Natural killer cell (primary cell): ENCODE data around the gene LCP2. TPM values are rescaled to one million over a fixed set of nuclear protein-coding genes. Genes with fewer than 3 reads are reported as not detected.
A peak's percentile ranks its signal among the peaks of the same experiment; 100 is the strongest.

Experiments
- ATAC-seq, 3 donors: fragments of 150-1000 bp in 2 of 3; fragments of 200-7000 bp in 1 of 3; cut with Tn5 transposase; 1 replicate in 1 of 3; 2 replicates in 2 of 3; pipeline ENCODE4 v1.10.0; 2021; ENCODE audit warnings: mild to moderate bottlenecking in 2 of 3, moderate library complexity in 2 of 3
- DNase-seq, 2 donors: peaks; one replicate each; pipeline versions ENCODE4 v3.0.0 to v3.0.0-alpha.2; 2013 to 2021; ENCODE audit warnings: mixed read lengths in 1 of 2
- H3K27ac ChIP-seq: one replicate; pipeline ENCODE4 v1.5.1; 2013; ENCODE audit warnings: mild to moderate bottlenecking, low read length
- H3K27me3 ChIP-seq: one replicate; pipeline ENCODE4 v1.6.1; 2013; ENCODE audit warnings: low read length; ENCODE audit not compliant: control insufficient read depth, insufficient read depth
- H3K36me3 ChIP-seq: one replicate; pipeline ENCODE4 v1.6.1; 2013; ENCODE audit warnings: low read length; ENCODE audit not compliant: control insufficient read depth, insufficient read depth
- H3K4me1 ChIP-seq: one replicate; pipeline ENCODE4 v1.6.1; 2013; ENCODE audit warnings: low read length; ENCODE audit not compliant: control insufficient read depth, insufficient read depth
- H3K4me3 ChIP-seq: one replicate; pipeline ENCODE4 v1.5.1; 2013; ENCODE audit warnings: low read length
- H3K9me3 ChIP-seq: one replicate; pipeline ENCODE4 v1.6.1; 2013; ENCODE audit warnings: low read length; ENCODE audit not compliant: control insufficient read depth, insufficient read depth
- H3K27ac Mint-ChIP-seq, 2 donors: one replicate each; pipeline ENCODE4 v1.8.0; 2022; ENCODE audit warnings: mild to moderate bottlenecking in 2 of 2, mixed read lengths in 2 of 2, moderate library complexity in 1 of 2
- H3K27me3 Mint-ChIP-seq, 2 donors: one replicate each; pipeline ENCODE4 v1.8.0; 2022; ENCODE audit warnings: low read depth in 2 of 2, mixed read lengths in 2 of 2
- H3K36me3 Mint-ChIP-seq: one replicate; pipeline ENCODE4 v1.8.0; 2022; ENCODE audit warnings: mixed read lengths
- H3K4me1 Mint-ChIP-seq, 2 donors: one replicate each; pipeline ENCODE4 v1.8.0; 2022; ENCODE audit warnings: mixed read lengths in 2 of 2
- H3K4me3 Mint-ChIP-seq: one replicate; pipeline ENCODE4 v1.8.0; 2022; ENCODE audit warnings: mild to moderate bottlenecking, moderate library complexity, mixed read lengths
- H3K9me3 Mint-ChIP-seq, 2 donors: one replicate each; pipeline ENCODE4 v1.8.0; 2022; ENCODE audit warnings: mixed read lengths in 2 of 2
- CTCF ChIP-seq: fragments of 200-600 bp; IDR thresholded peaks from one replicate; pipeline ENCODE4 v1.8.0; 2022; ENCODE audit warnings: antibody characterized with exemption
- WGBS: methylation state at CpG from one replicate; pipeline ENCODE4 v1.1.7; 2013; ENCODE audit warnings: missing lambda C conversion rate; ENCODE audit not compliant: insufficient coverage; 5-methylcytosine and 5-hydroxymethylcytosine counted together
- intact Hi-C: fragments of 100-400 bp; cut with micrococcal nuclease; formaldehyde crosslinking; loops from one replicate; pipeline ENCODE4 v1.14.2; 2022
- total RNA-seq, 4 donors: library from RNA; stranded (reverse); fragments of 120-200 nt in 1 of 4; gene quantifications; one replicate each; pipeline versions ENCODE4 v1.2.3 to v1.2.4, GENCODE V29; 2013 to 2022

The LCP2 gene
- total RNA-seq, 3 donors from 2014 or later (not counting 1 experiment from before 2014, with no cell fraction given): 376 to 488 (median 450) TPM

GRCh38 chr5:170300361-170301013 lies 2.9 kb upstream of the LCP2 start:
- intact Hi-C loops: no loop called here
- no peak overlapping the region for H3K4me3 ChIP-seq
- Mint-ChIP-seq H3K27me3 (no peaks in the 10 kb centered on the region), H3K36me3 (peaks cover 11% of the 10 kb centered on the region), H3K4me3 (peak overlapping the region; percentile 35), H3K9me3 (no peaks in the 10 kb centered on the region), H3K4me1 (peaks cover 53 to 68% of the 10 kb centered on the region in 2 donors), H3K27ac (peak overlapping the region; percentile 51 to 99)
- no peak for TF ChIP-seq CTCF
- no peaks in the 10 kb centered on the region for H3K36me3 ChIP-seq
- DNase-seq: no peak
- no peak for ATAC-seq
- no peak overlapping the region for H3K27ac ChIP-seq
- WGBS: 88% methylated on average over 7 of the region's 7 CpGs
- no peaks in the 10 kb centered on the region for H3K9me3 ChIP-seq
- H3K27me3 ChIP-seq: no peaks in the 10 kb centered on the region
- peaks cover 57% of the 10 kb centered on the region for H3K4me1 ChIP-seq

GRCh38 chr5:170296935-170297588 lies 515 bp downstream of the LCP2 start:
- ATAC-seq: peak in 2 of 3 donors; percentile 0 to 16
- Mint-ChIP-seq H3K4me3 (peak overlapping the region; percentile 100), H3K27ac (peak overlapping the region; percentile 94 to 99), H3K9me3 (no peaks in the 10 kb centered on the region), H3K36me3 (peaks cover 25% of the 10 kb centered on the region), H3K27me3 (no peaks in the 10 kb centered on the region), H3K4me1 (peaks cover 68 to 81% of the 10 kb centered on the region in 2 donors)
- peak in 1 of 2 donors; percentile 43 for DNase-seq
- no peak for TF ChIP-seq CTCF
- under 1% methylated on average over 12 of the region's 12 CpGs for WGBS
- Histone ChIP-seq H3K27me3 (no peaks in the 10 kb centered on the region), H3K27ac (peak overlapping the region; percentile 84), H3K36me3 (peaks cover 20% of the 10 kb centered on the region), H3K4me3 (peak overlapping the region; percentile 90), H3K4me1 (peaks cover 64% of the 10 kb centered on the region), H3K9me3 (no peaks in the 10 kb centered on the region)
- intact Hi-C loops: loop anchor here (1.0 to 10.0 kb wide), 3 partner anchors 34 to 1818 kb away; no protein-coding TSS in a partner anchor

- peak overlapping the region; percentile 84 for H3K27ac ChIP-seq
- intact Hi-C loops: loop anchor here (5.0 to 10.0 kb wide), 2 partner anchors 34 to 1819 kb away; no protein-coding TSS in a partner anchor
- peaks cover 63% of the 10 kb centered on the region for H3K4me1 ChIP-seq
- Mint-ChIP-seq H3K4me3 (peak overlapping the region; percentile 100), H3K9me3 (no peaks in the 10 kb centered on the region), H3K36me3 (peaks cover 33% of the 10 kb centered on the region), H3K27me3 (no peaks in the 10 kb centered on the region), H3K27ac (peak overlapping the region; percentile 94 to 99), H3K4me1 (peaks cover 76 to 84% of the 10 kb centered on the region in 2 donors)
- peaks cover 28% of the 10 kb centered on the region for H3K36me3 ChIP-seq
- WGBS: 8% methylated on average over 13 of the region's 13 CpGs
- TF ChIP-seq CTCF: no peak
- no peaks in the 10 kb centered on the region for H3K27me3 ChIP-seq
- H3K4me3 ChIP-seq: peak overlapping the region; percentile 90
- H3K9me3 ChIP-seq: no peaks in the 10 kb centered on the region
- ATAC-seq (no peak), DNase-seq (no peak)
These were observed 1.3 kb downstream of the LCP2 start for GRCh38 chr5:170296036-170296934.
